Mesothelial cell of epicardium (in vitro differentiated cells): ENCODE measurements around the gene CHURC1. TPM values are rescaled to one million over a fixed set of nuclear protein-coding genes. Genes with fewer than 3 reads are reported as not detected.

Experiments
- DNase-seq, 2 experiments: peaks; one replicate each; pipeline ENCODE4 v3.0.0; 2021; ENCODE audit warnings: low spot score in 2 of 2; ENCODE audit not compliant: unreplicated experiment in 2 of 2
- H3K27ac Mint-ChIP-seq: 2 replicates; pipeline ENCODE4 v1.8.0; 2021; ENCODE audit warnings: mixed read lengths
- H3K27me3 Mint-ChIP-seq: 2 replicates; pipeline ENCODE4 v1.8.0; 2021; ENCODE audit warnings: low read depth, mixed read lengths
- H3K36me3 Mint-ChIP-seq: 2 replicates; pipeline ENCODE4 v1.8.0; 2021; ENCODE audit warnings: mixed read lengths
- H3K4me1 Mint-ChIP-seq: 2 replicates; pipeline ENCODE4 v1.8.0; 2021; ENCODE audit warnings: mixed read lengths
- H3K4me3 Mint-ChIP-seq: 2 replicates; pipeline ENCODE4 v1.8.0; 2021; ENCODE audit warnings: mild to moderate bottlenecking, moderate library complexity, mixed read lengths
- H3K9me3 Mint-ChIP-seq: 2 replicates; pipeline ENCODE4 v1.8.0; 2021; ENCODE audit warnings: mixed read lengths
- CTCF ChIP-seq: fragments of 200-600 bp; sonication (generic); IDR thresholded peaks from one replicate; pipeline ENCODE4 v1.5.0; 2021; ENCODE audit warnings: antibody characterized with exemption; ENCODE audit not compliant: unreplicated experiment
- total RNA-seq: library from RNA; stranded (reverse); gene quantifications from 3 replicates; pipeline ENCODE4 v1.2.1, GENCODE V29; 2021

The CHURC1 gene
- total RNA-seq, 1 donor from 2014 or later, result 45.8 TPM

DNA sequence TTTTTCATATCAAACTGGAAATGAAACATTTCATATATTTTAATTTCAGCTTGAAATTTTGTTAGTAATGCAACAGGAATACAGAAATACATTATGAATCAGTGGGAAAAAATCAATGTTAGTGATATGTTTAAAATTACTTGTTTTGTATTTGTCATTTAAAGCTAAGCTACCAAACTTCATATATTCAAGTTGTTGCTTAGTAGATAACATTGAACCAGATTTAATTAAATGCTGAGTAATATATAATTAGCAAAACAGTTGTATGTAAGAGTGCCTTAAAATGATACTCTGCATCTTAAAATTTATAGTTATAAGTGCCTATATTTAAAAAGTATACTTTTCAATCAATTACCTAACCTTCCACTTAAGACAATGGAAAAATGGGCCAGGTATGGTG lies 5.0 kb downstream of the CHURC1 start:
- H3K27ac Mint-ChIP-seq, result peak overlapping the region; percentile 77
- peaks cover 10% of the 10 kb centered on the region for H3K36me3 Mint-ChIP-seq
- peaks cover 14% of the 10 kb centered on the region for H3K4me1 Mint-ChIP-seq
- no peaks in the 10 kb centered on the region for H3K27me3 Mint-ChIP-seq
- DNase-seq, result no peak
- H3K4me3 Mint-ChIP-seq, result no peak overlapping the region
- no peak for TF ChIP-seq CTCF
- peaks cover 5% of the 10 kb centered on the region for H3K9me3 Mint-ChIP-seq

DNA sequence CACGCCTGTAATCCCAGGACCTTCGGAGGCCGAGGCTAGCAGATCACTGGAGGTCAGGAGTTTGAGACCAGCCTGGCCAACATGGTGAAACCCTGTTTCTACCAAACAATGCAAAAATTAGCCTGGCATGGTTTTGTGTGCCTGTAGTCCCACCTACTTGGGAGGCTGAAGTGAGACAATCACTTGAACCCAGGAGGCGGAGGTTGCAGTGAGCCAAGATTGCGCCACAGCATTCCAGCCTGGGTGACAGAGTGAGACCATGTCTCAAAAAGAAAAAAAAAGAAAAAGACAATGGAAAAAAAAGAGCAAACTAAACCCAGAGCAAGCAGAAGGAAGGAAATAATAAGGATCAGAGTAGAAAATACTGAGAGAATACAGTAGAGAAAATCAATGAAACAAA lies 5.4 kb downstream of the CHURC1 start:
- Mint-ChIP-seq H3K4me1 (peaks cover 14% of the 10 kb centered on the region), H3K27ac (peak overlapping the region; percentile 77)
- no peak for DNase-seq

GRCh38 chr14:64920465-64920864 lies 6.2 kb downstream of the CHURC1 start:
- no peak for DNase-seq
- Mint-ChIP-seq H3K4me1 (peaks cover 8% of the 10 kb centered on the region), H3K9me3 (peaks cover 5% of the 10 kb centered on the region), H3K27ac (peak overlapping the region; percentile 17), H3K4me3 (no peak overlapping the region), H3K27me3 (no peaks in the 10 kb centered on the region), H3K36me3 (peaks cover 15% of the 10 kb centered on the region)
- TF ChIP-seq CTCF, result no peak

More for the DNA sequence above, 5.4 kb downstream of the CHURC1 start:
- TF ChIP-seq CTCF, result no peak
- Mint-ChIP-seq H3K9me3 (peaks cover 5% of the 10 kb centered on the region), H3K27me3 (no peaks in the 10 kb centered on the region), H3K4me3 (no peak overlapping the region), H3K36me3 (peaks cover 13% of the 10 kb centered on the region)

DNA sequence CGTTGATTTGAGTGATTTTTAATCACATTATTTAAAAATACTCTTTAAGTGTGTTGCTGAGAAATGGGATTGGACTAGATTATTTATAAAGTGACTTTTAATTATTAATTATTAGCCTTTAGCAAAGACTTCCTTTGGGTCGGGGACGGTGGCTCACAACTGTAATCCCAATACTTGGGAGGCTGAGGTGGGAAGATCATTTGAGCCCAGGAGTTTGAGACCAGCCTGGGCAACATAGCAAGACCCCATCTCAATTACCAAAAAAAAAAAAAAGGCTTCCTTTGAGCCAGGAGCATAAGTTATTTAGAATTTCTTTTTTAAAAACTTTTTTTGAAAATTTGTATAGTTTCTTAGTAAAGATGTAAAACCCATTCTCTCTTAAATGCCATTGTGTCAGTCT lies 8.8 kb downstream of the CHURC1 start:
- peaks cover 5% of the 10 kb centered on the region for H3K9me3 Mint-ChIP-seq
- H3K4me1 Mint-ChIP-seq, result no peaks in the 10 kb centered on the region
- H3K27me3 Mint-ChIP-seq, result no peaks in the 10 kb centered on the region
- no peak for TF ChIP-seq CTCF
- no peak for DNase-seq
- no peak overlapping the region for H3K27ac Mint-ChIP-seq
- H3K36me3 Mint-ChIP-seq, result peaks cover 23% of the 10 kb centered on the region
- H3K4me3 Mint-ChIP-seq, result no peak overlapping the region

DNA sequence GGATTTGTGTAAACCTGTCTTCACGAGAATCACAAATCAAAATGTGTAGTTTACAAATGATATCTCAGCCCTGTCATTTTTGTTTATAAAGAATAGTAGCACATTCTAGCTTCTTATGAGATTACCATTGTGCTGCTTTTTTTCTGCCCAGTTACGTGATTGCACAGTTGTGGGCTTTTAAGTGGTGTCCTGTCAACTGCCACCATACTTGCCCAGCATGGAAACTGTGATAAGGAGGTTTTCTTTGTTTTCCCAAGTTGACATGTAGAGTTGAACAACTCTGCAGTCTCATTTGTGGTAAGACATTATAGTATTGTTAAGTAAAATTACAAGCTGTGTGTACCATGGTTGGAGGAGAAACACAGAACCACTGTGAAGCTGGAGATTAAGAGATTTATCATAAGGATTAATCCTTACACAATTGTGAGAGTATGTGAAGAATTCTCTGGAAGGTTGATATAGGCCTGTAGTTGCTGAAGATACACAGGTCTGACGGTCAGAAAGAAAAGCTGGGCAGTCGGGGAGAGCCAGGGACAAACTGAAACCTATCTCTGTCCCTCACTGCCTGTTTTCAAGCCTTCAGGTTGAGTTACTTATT lies 12.2 kb downstream of the CHURC1 start:
- Mint-ChIP-seq H3K4me3 (no peak overlapping the region), H3K27ac (no peak overlapping the region), H3K4me1 (peaks cover 4% of the 10 kb centered on the region), H3K36me3 (peaks cover 26% of the 10 kb centered on the region), H3K27me3 (no peaks in the 10 kb centered on the region), H3K9me3 (peaks cover 4% of the 10 kb centered on the region)
- DNase-seq, result no peak
- TF ChIP-seq CTCF, result no peak

GRCh38 chr14:64927031-64927430 lies 12.8 kb downstream of the CHURC1 start:
- peaks cover 25% of the 10 kb centered on the region for H3K36me3 Mint-ChIP-seq
- H3K27me3 Mint-ChIP-seq, result no peaks in the 10 kb centered on the region
- no peak overlapping the region for H3K27ac Mint-ChIP-seq
- H3K4me3 Mint-ChIP-seq, result no peak overlapping the region
- TF ChIP-seq CTCF, result no peak
- no peak for DNase-seq
- H3K4me1 Mint-ChIP-seq, result peaks cover 4% of the 10 kb centered on the region
- no peaks in the 10 kb centered on the region for H3K9me3 Mint-ChIP-seq
